Mucosa of descending colon (tissue), 3 donors: ENCODE data around the gene AP2A1. TPM values are rescaled to one million over a fixed set of nuclear protein-coding genes. Genes with fewer than 3 reads are reported as not detected.

ENCODE experiments used
- ATAC-seq: fragments of 200-7000 bp; cut with Tn5 transposase; one replicate; pipeline ENCODE4 v1.9.1; 2020; ENCODE audit warnings: mild to moderate bottlenecking, moderate library complexity
- DNase-seq, 3 donors: peaks; one replicate each; pipeline ENCODE4 v3.0.0-alpha.2; 2020
- H3K36me3 ChIP-seq: fragments of 200-600 bp; one replicate; pipeline ENCODE4 v1.8.0; 2021; ENCODE audit warnings: low read depth, mild to moderate bottlenecking
- H3K4me1 ChIP-seq: fragments of 200-600 bp; one replicate; pipeline ENCODE4 v1.8.0; 2021; ENCODE audit warnings: low read depth, mild to moderate bottlenecking
- H3K4me3 ChIP-seq: fragments of 200-600 bp; one replicate; pipeline ENCODE4 v1.8.0; 2021; ENCODE audit warnings: mild to moderate bottlenecking
- H3K9me3 ChIP-seq: fragments of 200-600 bp; one replicate; pipeline ENCODE4 v1.8.0; 2021; ENCODE audit warnings: mild to moderate bottlenecking
- intact Hi-C, 2 donors: fragments of 100-400 bp; cut with DNase I in 1 of 2; cut with micrococcal nuclease in 1 of 2; formaldehyde crosslinking; loops; one replicate each; pipeline versions ENCODE4 v1.11.0 to v1.11.1; 2022; cut with DNase I, micrococcal nuclease
- total RNA-seq, 3 donors: library from RNA; stranded (reverse); fragmentation: NEBNext Ultra II Directional in 2 of 3; extraction: Animal tissue kit (Norgen Biotek cat#: 25700) in 2 of 3; gene quantifications; one replicate each; pipeline versions ENCODE4 v1.2.1 to v1.2.4, GENCODE V29; 2021 to 2023
- TF ChIP-seq, protein P1 (sequence below): fragments of 200-600 bp; IDR thresholded peaks from one replicate; pipeline ENCODE4 v1.8.0; 2022; ENCODE audit warnings: antibody characterized with exemption, mild to moderate bottlenecking
- donor health status: DM: no; HTN: no; CAD: no; lungs with moderate emphysema.
- donor health status: DM: no; HTN: no; CAD: no.
- donor health status: DM: no; HTN: yes; CAD: no.

AP2A1 gene
- total RNA-seq, 3 donors from 2014 or later = 73.6 to 84.8 (median 82.5) TPM

DNA sequence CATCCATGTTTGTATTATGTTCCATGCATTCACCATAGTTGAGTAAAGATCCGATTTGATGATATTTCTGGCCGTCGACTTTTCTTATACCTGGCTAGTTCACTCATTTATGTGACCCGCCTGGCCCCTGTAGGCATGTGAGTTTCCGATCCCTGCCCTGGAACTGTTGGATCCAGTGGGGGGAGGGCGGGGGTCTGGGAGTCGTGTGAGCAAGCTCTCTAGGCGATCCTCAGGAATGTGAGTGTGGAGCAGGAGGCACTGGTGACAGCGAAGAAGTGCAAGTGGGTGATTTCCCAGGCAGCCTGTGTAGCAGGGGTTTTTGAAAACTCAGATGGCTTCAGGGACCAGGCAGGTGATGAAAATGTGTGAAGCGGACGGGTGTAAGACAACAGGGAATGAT, 73.5 kb downstream of the AP2A1 start:
- TF ChIP-seq, protein P1, sequence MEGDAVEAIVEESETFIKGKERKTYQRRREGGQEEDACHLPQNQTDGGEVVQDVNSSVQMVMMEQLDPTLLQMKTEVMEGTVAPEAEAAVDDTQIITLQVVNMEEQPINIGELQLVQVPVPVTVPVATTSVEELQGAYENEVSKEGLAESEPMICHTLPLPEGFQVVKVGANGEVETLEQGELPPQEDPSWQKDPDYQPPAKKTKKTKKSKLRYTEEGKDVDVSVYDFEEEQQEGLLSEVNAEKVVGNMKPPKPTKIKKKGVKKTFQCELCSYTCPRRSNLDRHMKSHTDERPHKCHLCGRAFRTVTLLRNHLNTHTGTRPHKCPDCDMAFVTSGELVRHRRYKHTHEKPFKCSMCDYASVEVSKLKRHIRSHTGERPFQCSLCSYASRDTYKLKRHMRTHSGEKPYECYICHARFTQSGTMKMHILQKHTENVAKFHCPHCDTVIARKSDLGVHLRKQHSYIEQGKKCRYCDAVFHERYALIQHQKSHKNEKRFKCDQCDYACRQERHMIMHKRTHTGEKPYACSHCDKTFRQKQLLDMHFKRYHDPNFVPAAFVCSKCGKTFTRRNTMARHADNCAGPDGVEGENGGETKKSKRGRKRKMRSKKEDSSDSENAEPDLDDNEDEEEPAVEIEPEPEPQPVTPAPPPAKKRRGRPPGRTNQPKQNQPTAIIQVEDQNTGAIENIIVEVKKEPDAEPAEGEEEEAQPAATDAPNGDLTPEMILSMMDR = no peak
- Histone ChIP-seq H3K36me3 (peaks cover 2% of the 10 kb centered on the region), H3K9me3 (no peaks in the 10 kb centered on the region), H3K4me1 (no peaks in the 10 kb centered on the region), H3K4me3 (no peak overlapping the region)
- ATAC-seq (no peak), DNase-seq (no peak)
- intact Hi-C loops = no loop called here

DNA sequence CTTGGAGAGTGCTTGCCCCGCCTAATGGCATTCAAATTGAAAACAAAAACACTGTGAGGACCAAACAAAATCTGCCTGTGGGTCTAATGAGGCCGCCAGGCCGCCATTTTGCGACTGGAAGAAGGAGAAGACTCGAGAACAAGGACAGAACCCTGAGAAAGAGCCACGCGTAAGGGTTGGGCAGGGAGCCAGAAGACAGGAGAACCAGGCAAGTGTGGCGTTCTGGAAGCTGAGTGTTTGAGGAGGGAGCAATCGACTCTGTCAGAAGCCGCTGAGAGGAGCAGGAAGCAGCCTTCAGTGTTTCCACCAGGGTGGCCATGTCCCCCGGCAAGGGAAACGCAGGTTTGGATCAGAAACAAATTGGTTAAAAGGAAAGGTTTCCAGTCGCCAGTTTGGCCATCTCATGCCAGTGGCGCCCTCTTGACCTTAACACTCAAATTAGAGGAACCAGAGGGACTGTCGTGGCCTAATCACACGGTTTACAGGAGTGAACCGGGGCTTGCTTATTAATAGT, 74.0 kb downstream of the AP2A1 start:
- ATAC-seq = no peak
- no peaks in the 10 kb centered on the region for H3K36me3 ChIP-seq
- DNase-seq = no peak
- intact Hi-C loops = no loop called here
- H3K4me3 ChIP-seq = no peak overlapping the region
- TF ChIP-seq, protein P1 = no peak
- H3K9me3 ChIP-seq = no peaks in the 10 kb centered on the region
- H3K4me1 ChIP-seq = no peaks in the 10 kb centered on the region

DNA sequence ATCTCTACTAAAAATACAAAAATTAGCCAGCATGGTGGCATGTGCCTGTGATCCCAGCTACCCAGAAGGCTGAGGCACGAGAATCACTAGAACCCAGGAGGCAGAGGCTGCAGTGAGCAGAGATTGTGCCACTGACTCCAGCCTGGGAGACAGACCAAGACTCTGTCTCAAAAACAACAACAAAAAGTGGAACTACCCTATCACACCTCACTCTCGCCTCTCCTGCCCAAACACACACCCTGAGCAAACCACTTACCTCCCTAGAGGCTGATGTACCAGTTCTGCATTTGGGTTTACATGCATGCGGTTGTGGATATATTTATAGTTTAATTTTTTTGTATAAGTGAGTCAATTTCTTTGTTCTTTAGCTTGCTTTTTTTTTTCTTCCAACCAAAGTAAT, 76.5 kb downstream of the AP2A1 start:
- no peak overlapping the region for H3K4me3 ChIP-seq
- no peaks in the 10 kb centered on the region for H3K9me3 ChIP-seq
- ATAC-seq = peak; percentile 49
- H3K4me1 ChIP-seq = no peaks in the 10 kb centered on the region
- intact Hi-C loops = no loop called here
- H3K36me3 ChIP-seq = no peaks in the 10 kb centered on the region
- no peak for DNase-seq
- TF ChIP-seq, protein P1 = no peak

DNA sequence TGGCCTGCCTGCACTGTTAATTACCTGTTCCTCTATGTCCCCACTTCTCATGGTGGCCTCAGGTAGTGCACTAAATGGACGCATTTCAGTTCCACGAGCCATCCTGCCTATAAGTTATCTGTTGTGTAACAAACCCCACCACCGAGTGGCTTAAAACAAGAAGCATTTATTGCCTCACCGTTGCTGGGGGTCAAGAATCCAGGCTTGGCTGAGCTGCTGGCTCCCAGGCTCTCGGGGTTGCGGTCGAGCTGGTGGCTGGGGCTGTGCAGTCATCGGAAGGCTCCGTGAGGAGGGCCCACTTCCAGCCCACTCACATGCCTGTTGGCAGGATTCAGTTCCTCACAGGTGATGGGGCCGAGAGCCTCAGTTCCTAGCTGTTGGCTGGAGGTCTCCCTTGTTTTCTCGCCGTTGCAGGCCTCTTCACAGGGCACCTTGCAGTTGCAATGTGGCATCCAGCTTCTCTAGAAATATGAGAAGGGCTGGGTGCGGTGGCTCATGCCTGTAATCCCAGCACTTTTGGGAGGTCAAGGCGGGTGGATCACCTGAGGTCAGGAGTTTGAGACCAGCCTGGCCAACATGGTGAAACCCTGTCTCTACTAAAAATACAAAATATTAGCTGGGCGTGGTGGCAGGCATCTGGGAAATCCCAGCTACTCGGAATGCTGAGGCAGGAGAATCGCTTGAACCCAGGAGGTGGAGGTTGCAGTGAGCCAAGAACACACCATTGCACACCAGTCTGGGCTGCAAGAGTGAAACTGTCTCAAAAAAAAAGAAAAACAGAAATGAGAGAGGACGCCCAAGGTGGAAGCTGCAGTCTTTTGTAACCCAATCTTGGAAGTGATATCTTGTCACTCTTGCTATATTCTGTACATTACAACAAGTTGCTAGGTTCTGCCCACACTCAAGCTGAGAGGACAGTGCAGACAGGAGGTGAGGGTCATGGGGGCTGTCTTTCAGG, 77.6 kb downstream of the AP2A1 start:
- TF ChIP-seq, protein P1 = no peak
- DNase-seq (no peak), ATAC-seq (no peak)
- Histone ChIP-seq H3K36me3 (no peaks in the 10 kb centered on the region), H3K4me3 (no peak overlapping the region), H3K4me1 (no peaks in the 10 kb centered on the region), H3K9me3 (no peaks in the 10 kb centered on the region)
- intact Hi-C loops = no loop called here

DNA sequence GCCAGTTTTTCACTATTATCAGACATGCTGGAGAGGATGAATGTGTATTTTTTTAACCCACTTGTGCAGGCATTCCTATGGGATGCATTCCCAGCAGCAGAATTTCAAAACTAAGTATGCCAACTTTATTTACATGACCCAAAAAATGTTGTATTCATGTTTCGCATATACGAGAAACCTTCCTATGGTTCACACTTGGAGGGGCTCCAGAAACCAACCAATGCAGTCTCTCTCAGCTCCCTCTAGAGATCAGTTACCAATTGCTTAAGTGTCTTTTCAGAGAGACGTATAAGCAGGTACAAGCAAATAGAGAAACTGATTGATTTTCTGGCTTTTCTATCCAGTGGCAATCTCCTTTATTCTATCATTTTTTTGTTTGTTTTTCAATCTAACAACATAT, 78.6 kb downstream of the AP2A1 start:
- ATAC-seq = no peak
- Histone ChIP-seq H3K4me1 (no peaks in the 10 kb centered on the region), H3K36me3 (no peaks in the 10 kb centered on the region), H3K9me3 (no peaks in the 10 kb centered on the region), H3K4me3 (no peak overlapping the region)
- intact Hi-C loops = no loop called here
- TF ChIP-seq, protein P1 = no peak
- DNase-seq = no peak
